Neuronal stem cell (in vitro differentiated cells): Measurements from ENCODE around the gene SLC5A4.

ENCODE experiments used
- DNase-seq: peaks from one replicate; pipeline ENCODE4 v3.0.0-alpha.2; 2013; ENCODE audit warnings: low spot score
- H2AFZ ChIP-seq: one replicate; pipeline ENCODE4 v1.6.1; 2013; ENCODE audit warnings: mild to moderate bottlenecking, low read length, inconsistent platforms
- H2AK5ac ChIP-seq: 2 replicates; pipeline ENCODE4 v1.6.1; 2013; ENCODE audit warnings: low read depth, mild to moderate bottlenecking, inconsistent platforms, low read length, moderate library complexity, mixed read lengths
- H2BK120ac ChIP-seq: 2 replicates; pipeline ENCODE4 v1.6.1; 2013; ENCODE audit warnings: low read depth, mild to moderate bottlenecking, inconsistent platforms, low read length, moderate library complexity, mixed read lengths
- H2BK12ac ChIP-seq: one replicate; pipeline ENCODE4 v1.6.1; 2013; ENCODE audit warnings: low read length, inconsistent platforms
- H2BK15ac ChIP-seq: 2 replicates; pipeline ENCODE4 v1.6.1; 2013; ENCODE audit warnings: mild to moderate bottlenecking, low read length, inconsistent platforms, mixed read lengths
- H2BK5ac ChIP-seq: one replicate; pipeline ENCODE4 v1.6.1; 2013; ENCODE audit warnings: inconsistent platforms, mild to moderate bottlenecking, low read length, moderate library complexity
- H3K14ac ChIP-seq: one replicate; pipeline ENCODE4 v1.6.1; 2013; ENCODE audit warnings: low read length, inconsistent platforms
- H3K18ac ChIP-seq: 2 replicates; pipeline ENCODE4 v1.6.1; 2013; ENCODE audit warnings: low read length, inconsistent platforms
- H3K23ac ChIP-seq: 2 replicates; pipeline ENCODE4 v1.6.1; 2013; ENCODE audit warnings: low read depth, mild to moderate bottlenecking, mixed read lengths, low read length, inconsistent platforms; ENCODE audit not compliant: poor library complexity
- H3K27ac ChIP-seq: replicated peaks from 3 replicates; pipeline ENCODE4 v1.5.1; 2013; ENCODE audit warnings: low read length, inconsistent platforms
- H3K27me3 ChIP-seq, 3 experiments: 2 replicates each; pipeline ENCODE4 v1.6.1; 2013; ENCODE audit warnings: low read length in 3 of 3, mild to moderate bottlenecking in 2 of 3, inconsistent platforms in 1 of 3, low read depth in 1 of 3, mixed read lengths in 1 of 3, moderate library complexity in 1 of 3; ENCODE audit not compliant: control insufficient read depth in 3 of 3, insufficient read depth in 3 of 3
- H3K36me3 ChIP-seq, 2 donors: replicated peaks in 1 of 2; 2 replicates each; pipeline ENCODE4 v1.6.1; 2013; ENCODE audit warnings: low read length in 2 of 2; ENCODE audit not compliant: control insufficient read depth in 2 of 2, insufficient read depth in 2 of 2
- H3K4ac ChIP-seq: 2 replicates; pipeline ENCODE4 v1.6.1; 2013; ENCODE audit warnings: inconsistent platforms, mild to moderate bottlenecking, low read length, moderate library complexity
- H3K4me1 ChIP-seq, 2 donors: 1 replicate in 1 of 2; 2 replicates in 1 of 2; pipeline ENCODE4 v1.6.1; 2013; ENCODE audit warnings: low read length in 2 of 2, low read depth in 1 of 2; ENCODE audit not compliant: control insufficient read depth in 2 of 2, insufficient read depth in 1 of 2
- H3K4me2 ChIP-seq: one replicate; pipeline ENCODE4 v1.6.1; 2013; ENCODE audit warnings: mild to moderate bottlenecking, low read length, inconsistent platforms; ENCODE audit not compliant: insufficient read depth, poor library complexity, severe bottlenecking
- H3K4me3 ChIP-seq, 2 donors: 2 replicates each; pipeline ENCODE4 v1.5.1; 2013; ENCODE audit warnings: low read length in 2 of 2, mild to moderate bottlenecking in 2 of 2, inconsistent platforms in 1 of 2, moderate library complexity in 1 of 2
- H3K79me1 ChIP-seq: one replicate; pipeline ENCODE4 v1.6.1; 2013; ENCODE audit warnings: low read depth, mild to moderate bottlenecking, inconsistent platforms, low read length, moderate library complexity
- H3K9ac ChIP-seq: one replicate; pipeline ENCODE4 v1.6.1; 2013; ENCODE audit warnings: mild to moderate bottlenecking, low read depth, low read length, inconsistent platforms; ENCODE audit not compliant: poor library complexity
- H3K9me3 ChIP-seq, 2 donors: replicated peaks in 1 of 2; 2 replicates each; pipeline versions ENCODE3 to v1.6.1; 2013; ENCODE audit warnings: low read length in 2 of 2, mild to moderate bottlenecking in 2 of 2, inconsistent platforms in 1 of 2, low read depth in 1 of 2, mixed read lengths in 1 of 2, moderate library complexity in 1 of 2; ENCODE audit not compliant: control insufficient read depth in 2 of 2, insufficient read depth in 1 of 2
- H4K8ac ChIP-seq: one replicate; pipeline ENCODE4 v1.6.1; 2013; ENCODE audit warnings: low read depth, mild to moderate bottlenecking, inconsistent platforms, low read length, moderate library complexity
- H4K91ac ChIP-seq: one replicate; pipeline ENCODE4 v1.6.1; 2013; ENCODE audit warnings: low read length, low read depth, mild to moderate bottlenecking, inconsistent platforms; ENCODE audit not compliant: poor library complexity
- WGBS, 2 donors: extraction: QIAGEN DNeasy Blood & Tissue Kit; methylation state at CpG; one replicate each; pipeline ENCODE4 v1.1.7; 2013; ENCODE audit warnings: missing lambda C conversion rate in 2 of 2, mixed read lengths in 1 of 2; ENCODE audit not compliant: insufficient read length in 2 of 2, insufficient replicate concordance in 1 of 2; ENCODE audit errors: extremely low coverage in 2 of 2; 5-methylcytosine and 5-hydroxymethylcytosine counted together

SLC5A4 gene

GRCh38 chr22:32246166-32246565 is 9.0 kb downstream of the SLC5A4 start:
- no peaks in the 10 kb centered on the region for H3K27me3 ChIP-seq

GRCh38 chr22:32245042-32245441 is 10.1 kb downstream of the SLC5A4 start:
- Histone ChIP-seq H3K4me3 (no peak overlapping the region), H3K79me1 (no peaks in the 10 kb centered on the region), H4K91ac (no peak overlapping the region), H3K4ac (no peak overlapping the region), H3K14ac (no peak overlapping the region), H3K4me1 (peaks cover 0 to 2% of the 10 kb centered on the region in 2 donors), H3K18ac (no peak overlapping the region), H2BK120ac (no peak overlapping the region), H2BK15ac (no peak overlapping the region), H2AFZ (no peak overlapping the region), H4K8ac (no peak overlapping the region), H3K4me2 (no peak overlapping the region), H3K23ac (no peak overlapping the region), H3K27me3 (no peaks in the 10 kb centered on the region), H3K9ac (no peak overlapping the region), H3K36me3 (no peaks in the 10 kb centered on the region), H2BK5ac (no peak overlapping the region), H2AK5ac (no peak overlapping the region), H3K9me3 (no peaks in the 10 kb centered on the region), H3K27ac (no peak overlapping the region), H2BK12ac (no peak overlapping the region)
- no peak for DNase-seq
- WGBS, 2 donors: no CpG with 5 or more reads among the region's 3 CpGs

More at GRCh38 chr22:32246166-32246565, 9.0 kb downstream of the SLC5A4 start:
- Histone ChIP-seq H2AK5ac (no peak overlapping the region), H3K4me1 (peaks cover 0 to 2% of the 10 kb centered on the region in 2 donors), H3K9me3 (no peaks in the 10 kb centered on the region), H4K91ac (no peak overlapping the region), H3K9ac (no peak overlapping the region), H3K4me3 (no peak overlapping the region), H3K18ac (no peak overlapping the region), H2AFZ (no peak overlapping the region), H3K4me2 (no peak overlapping the region), H3K36me3 (no peaks in the 10 kb centered on the region), H3K23ac (no peak overlapping the region), H3K4ac (no peak overlapping the region), H2BK5ac (no peak overlapping the region), H2BK120ac (no peak overlapping the region), H2BK15ac (no peak overlapping the region), H3K79me1 (no peaks in the 10 kb centered on the region), H3K27ac (no peak overlapping the region), H2BK12ac (no peak overlapping the region), H3K14ac (no peak overlapping the region), H4K8ac (no peak overlapping the region)
- DNase-seq: no peak
- WGBS, 2 donors: no CpG with 5 or more reads among the region's 5 CpGs

GRCh38 chr22:32244547-32244946 is 10.6 kb downstream of the SLC5A4 start:
- Histone ChIP-seq H2AK5ac (no peak overlapping the region), H2BK15ac (no peak overlapping the region), H3K27ac (no peak overlapping the region), H3K14ac (no peak overlapping the region), H2BK120ac (no peak overlapping the region), H4K91ac (no peak overlapping the region), H3K4ac (no peak overlapping the region), H4K8ac (no peak overlapping the region), H3K9me3 (no peaks in the 10 kb centered on the region), H3K79me1 (no peaks in the 10 kb centered on the region), H3K18ac (no peak overlapping the region), H2BK12ac (no peak overlapping the region), H3K4me3 (no peak overlapping the region), H3K4me2 (no peak overlapping the region), H2BK5ac (no peak overlapping the region), H3K23ac (no peak overlapping the region), H3K27me3 (no peaks in the 10 kb centered on the region), H3K9ac (no peak overlapping the region), H2AFZ (no peak overlapping the region), H3K36me3 (no peaks in the 10 kb centered on the region), H3K4me1 (peaks cover 0 to 2% of the 10 kb centered on the region in 2 donors)
- WGBS, 2 donors: no CpG with 5 or more reads among the region's 1 CpG
- DNase-seq: no peak

- H4K91ac ChIP-seq: no peak overlapping the region
- no peaks in the 10 kb centered on the region for H3K4me1 ChIP-seq
- H3K4ac ChIP-seq: no peak overlapping the region
- DNase-seq: no peak
- H3K27ac ChIP-seq: no peak overlapping the region
- no peak overlapping the region for H3K14ac ChIP-seq
- no peak overlapping the region for H2BK5ac ChIP-seq
- H2AK5ac ChIP-seq: no peak overlapping the region
- no peak overlapping the region for H4K8ac ChIP-seq
- no peaks in the 10 kb centered on the region for H3K36me3 ChIP-seq
- H3K18ac ChIP-seq: no peak overlapping the region
- no peak overlapping the region for H3K9ac ChIP-seq
- no peaks in the 10 kb centered on the region for H3K9me3 ChIP-seq
- no peak overlapping the region for H2BK15ac ChIP-seq
- no peak overlapping the region for H2AFZ ChIP-seq
- no peak overlapping the region for H2BK12ac ChIP-seq
- H2BK120ac ChIP-seq: no peak overlapping the region
- no peaks in the 10 kb centered on the region for H3K79me1 ChIP-seq
- no peak overlapping the region for H3K4me2 ChIP-seq
- WGBS, 2 donors: no CpG with 5 or more reads among the region's 2 CpGs
- H3K23ac ChIP-seq: no peak overlapping the region
- H3K27me3 ChIP-seq: no peaks in the 10 kb centered on the region
- H3K4me3 ChIP-seq: no peak overlapping the region
Measured at GRCh38 chr22:32240461-32240860, 14.7 kb downstream of the SLC5A4 start.
